ENCODE measurements around the gene HLA-DOB.

DNA sequence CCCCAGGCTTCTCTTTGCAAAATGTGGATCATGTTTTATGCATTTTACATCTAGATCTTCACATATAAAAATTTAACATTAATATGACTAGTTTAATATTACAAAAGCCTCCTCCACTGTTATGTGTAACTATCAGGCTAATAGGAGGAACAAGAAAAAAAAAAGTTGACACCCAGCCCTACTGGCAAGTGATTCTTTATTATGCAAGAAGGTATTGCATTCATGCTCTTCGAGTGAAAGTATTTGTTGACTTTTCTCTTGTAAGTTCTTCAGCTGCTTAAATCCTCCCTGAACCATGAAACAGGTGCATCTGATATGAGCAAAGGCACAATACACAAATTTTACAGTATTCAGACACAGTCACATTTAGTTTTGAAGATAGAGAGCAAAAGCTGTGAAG, 52.8 kb downstream of the HLA-DOB start:
- TF ChIP-seq CTCF (IDR thresholded peaks at IDR 0.05; ENCODE audit: low read length): no peak
- no peak for TF ChIP-seq EZH2phosphoT487 (IDR thresholded peaks at IDR 0.05; ENCODE audit: low read length)
- no peak for TF ChIP-seq EZH2 (optimal IDR thresholded peaks at IDR 0.05; ENCODE audit: low read depth, low read length)

All from MM.1S (cell line).